HepG2 (cell line): ENCODE results near the gene CUL4A.

Experiments
- ASH2L ChIP-seq: fragments of 300-600, 200-600 bp; sonication (generic); IDR thresholded peaks from 2 replicates; pipeline ENCODE4 v1.7.0; 2017; ENCODE audit warnings: low read depth, mild to moderate bottlenecking, moderate library complexity, mixed read lengths, low read length; ENCODE audit not compliant: insufficient read length
- CAMTA2 ChIP-seq: sonication (generic); formaldehyde crosslinking; IDR thresholded peaks from 2 replicates; pipeline ENCODE4 v1.4.0; 2020; ENCODE audit warnings: mild to moderate bottlenecking, missing genetic modification reagents, borderline replicate concordance
- ESRRA ChIP-seq: sonication (generic); formaldehyde crosslinking; IDR thresholded peaks from 2 replicates; pipeline ENCODE4 v1.5.1; 2020; ENCODE audit warnings: mild to moderate bottlenecking, low read depth, missing genetic modification reagents
- EZH2 ChIP-seq: conservative IDR thresholded peaks from 2 replicates; pipeline ENCODE4 v1.6.1; 2012; ENCODE audit warnings: mild to moderate bottlenecking, low read depth, low read length, moderate library complexity
- POLR2AphosphoS5 ChIP-seq: IDR thresholded peaks from 2 replicates; pipeline ENCODE4 v1.6.1; 2012; ENCODE audit warnings: low read depth, low read length
- RFX5 ChIP-seq: IDR thresholded peaks from 2 replicates; pipeline ENCODE4 v1.6.1; 2011; ENCODE audit warnings: low read depth, low read length, improper control_type of control experiment
- RNF2 ChIP-seq: fragments of 450-650 bp; conservative IDR thresholded peaks from 2 replicates; pipeline ENCODE4 v1.6.1; 2016; ENCODE audit warnings: low read depth
- RXRA ChIP-seq: sonication (generic); formaldehyde crosslinking; IDR thresholded peaks from 2 replicates; pipeline ENCODE4 v1.5.1; 2020; ENCODE audit warnings: missing genetic modification reagents
- ZNF558 ChIP-seq: sonication (generic); formaldehyde crosslinking; IDR thresholded peaks from 2 replicates; pipeline ENCODE4 v1.9.0; 2022; ENCODE audit warnings: mild to moderate bottlenecking, missing genetic modification reagents, borderline replicate concordance
- TF ChIP-seq, protein P1 (sequence below): sonication (generic); formaldehyde crosslinking; IDR thresholded peaks from 2 replicates; pipeline ENCODE4 v1.4.0; 2020; ENCODE audit warnings: missing genetic modification reagents, mild to moderate bottlenecking, borderline replicate concordance
- TF ChIP-seq, protein P2 (sequence below): sonication (generic); formaldehyde crosslinking; IDR thresholded peaks from 2 replicates; pipeline ENCODE4 v1.4.0; 2020; ENCODE audit warnings: mild to moderate bottlenecking, missing genetic modification reagents, borderline replicate concordance
- TF ChIP-seq, protein P3 (sequence below): sonication (generic); formaldehyde crosslinking; IDR thresholded peaks from 2 replicates; pipeline ENCODE4 v1.4.0; 2020; ENCODE audit warnings: missing genetic modification reagents
- TF ChIP-seq, protein P4 (sequence below), 2 experiments: IDR thresholded peaks; 2 replicates each; pipeline ENCODE4 v1.6.1; 2011 to 2012; ENCODE audit warnings: low read length in 2 of 2, borderline replicate concordance in 1 of 2, low read depth in 1 of 2, mild to moderate bottlenecking in 1 of 2, moderate library complexity in 1 of 2
- TF ChIP-seq, protein P5 (sequence below): sonication (generic); formaldehyde crosslinking; IDR thresholded peaks from 2 replicates; pipeline ENCODE4 v1.8.1; 2023; ENCODE audit warnings: mild to moderate bottlenecking, missing genetic modification reagents, borderline replicate concordance

DNA sequence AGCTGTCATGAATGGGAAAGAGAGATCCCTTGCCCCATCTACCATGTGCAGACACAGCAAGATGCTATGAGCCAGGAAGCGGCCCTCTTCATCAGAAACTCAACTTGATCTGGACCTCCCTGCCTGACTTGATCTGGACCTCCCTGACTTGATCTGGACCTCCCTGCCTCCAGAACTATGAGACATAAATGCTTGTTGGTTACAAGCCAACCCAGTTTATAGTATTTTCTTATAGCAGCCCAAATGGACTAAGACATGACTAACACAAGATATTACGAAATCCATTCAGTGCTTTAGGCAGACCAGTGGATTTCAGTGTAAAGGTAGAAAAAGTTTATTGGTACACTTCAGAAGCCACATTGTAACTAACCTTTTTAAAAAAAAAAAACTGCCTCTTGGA is 16.5 kb upstream of the CUL4A start:
- TF ChIP-seq RFX5: no peak
- TF ChIP-seq, protein P1, sequence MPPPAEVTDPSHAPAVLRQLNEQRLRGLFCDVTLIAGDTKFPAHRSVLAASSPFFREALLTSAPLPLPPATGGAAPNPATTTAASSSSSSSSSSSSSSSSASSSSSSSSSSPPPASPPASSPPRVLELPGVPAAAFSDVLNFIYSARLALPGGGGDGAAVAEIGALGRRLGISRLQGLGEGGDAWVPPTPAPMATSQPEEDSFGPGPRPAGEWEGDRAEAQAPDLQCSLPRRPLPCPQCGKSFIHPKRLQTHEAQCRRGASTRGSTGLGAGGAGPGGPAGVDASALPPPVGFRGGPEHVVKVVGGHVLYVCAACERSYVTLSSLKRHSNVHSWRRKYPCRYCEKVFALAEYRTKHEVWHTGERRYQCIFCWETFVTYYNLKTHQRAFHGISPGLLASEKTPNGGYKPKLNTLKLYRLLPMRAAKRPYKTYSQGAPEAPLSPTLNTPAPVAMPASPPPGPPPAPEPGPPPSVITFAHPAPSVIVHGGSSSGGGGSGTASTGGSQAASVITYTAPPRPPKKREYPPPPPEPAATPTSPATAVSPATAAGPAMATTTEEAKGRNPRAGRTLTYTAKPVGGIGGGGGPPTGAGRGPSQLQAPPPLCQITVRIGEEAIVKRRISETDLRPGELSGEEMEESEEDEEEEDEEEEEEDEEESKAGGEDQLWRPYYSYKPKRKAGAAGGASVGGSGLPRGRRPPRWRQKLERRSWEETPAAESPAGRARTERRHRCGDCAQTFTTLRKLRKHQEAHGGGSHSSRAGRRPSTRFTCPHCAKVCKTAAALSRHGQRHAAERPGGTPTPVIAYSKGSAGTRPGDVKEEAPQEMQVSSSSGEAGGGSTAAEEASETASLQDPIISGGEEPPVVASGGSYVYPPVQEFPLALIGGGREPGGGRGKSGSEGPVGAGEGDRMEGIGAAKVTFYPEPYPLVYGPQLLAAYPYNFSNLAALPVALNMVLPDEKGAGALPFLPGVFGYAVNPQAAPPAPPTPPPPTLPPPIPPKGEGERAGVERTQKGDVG (CRISPR knock-in tag): no peak
- no peak for TF ChIP-seq RXRA (CRISPR knock-in tag)
- TF ChIP-seq ESRRA: no peak
- TF ChIP-seq, protein P2, sequence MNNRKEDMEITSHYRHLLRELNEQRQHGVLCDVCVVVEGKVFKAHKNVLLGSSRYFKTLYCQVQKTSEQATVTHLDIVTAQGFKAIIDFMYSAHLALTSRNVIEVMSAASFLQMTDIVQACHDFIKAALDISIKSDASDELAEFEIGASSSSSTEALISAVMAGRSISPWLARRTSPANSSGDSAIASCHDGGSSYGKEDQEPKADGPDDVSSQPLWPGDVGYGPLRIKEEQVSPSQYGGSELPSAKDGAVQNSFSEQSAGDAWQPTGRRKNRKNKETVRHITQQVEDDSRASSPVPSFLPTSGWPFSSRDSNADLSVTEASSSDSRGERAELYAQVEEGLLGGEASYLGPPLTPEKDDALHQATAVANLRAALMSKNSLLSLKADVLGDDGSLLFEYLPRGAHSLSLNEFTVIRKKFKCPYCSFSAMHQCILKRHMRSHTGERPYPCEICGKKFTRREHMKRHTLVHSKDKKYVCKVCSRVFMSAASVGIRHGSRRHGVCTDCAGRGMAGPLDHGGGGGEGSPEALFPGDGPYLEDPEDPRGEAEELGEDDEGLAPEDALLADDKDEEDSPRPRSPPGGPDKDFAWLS: no peak
- TF ChIP-seq, protein P3, sequence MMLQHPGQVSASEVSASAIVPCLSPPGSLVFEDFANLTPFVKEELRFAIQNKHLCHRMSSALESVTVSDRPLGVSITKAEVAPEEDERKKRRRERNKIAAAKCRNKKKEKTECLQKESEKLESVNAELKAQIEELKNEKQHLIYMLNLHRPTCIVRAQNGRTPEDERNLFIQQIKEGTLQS (CRISPR knock-in tag): no peak
- TF ChIP-seq RNF2: no peak
- TF ChIP-seq, protein P4, sequence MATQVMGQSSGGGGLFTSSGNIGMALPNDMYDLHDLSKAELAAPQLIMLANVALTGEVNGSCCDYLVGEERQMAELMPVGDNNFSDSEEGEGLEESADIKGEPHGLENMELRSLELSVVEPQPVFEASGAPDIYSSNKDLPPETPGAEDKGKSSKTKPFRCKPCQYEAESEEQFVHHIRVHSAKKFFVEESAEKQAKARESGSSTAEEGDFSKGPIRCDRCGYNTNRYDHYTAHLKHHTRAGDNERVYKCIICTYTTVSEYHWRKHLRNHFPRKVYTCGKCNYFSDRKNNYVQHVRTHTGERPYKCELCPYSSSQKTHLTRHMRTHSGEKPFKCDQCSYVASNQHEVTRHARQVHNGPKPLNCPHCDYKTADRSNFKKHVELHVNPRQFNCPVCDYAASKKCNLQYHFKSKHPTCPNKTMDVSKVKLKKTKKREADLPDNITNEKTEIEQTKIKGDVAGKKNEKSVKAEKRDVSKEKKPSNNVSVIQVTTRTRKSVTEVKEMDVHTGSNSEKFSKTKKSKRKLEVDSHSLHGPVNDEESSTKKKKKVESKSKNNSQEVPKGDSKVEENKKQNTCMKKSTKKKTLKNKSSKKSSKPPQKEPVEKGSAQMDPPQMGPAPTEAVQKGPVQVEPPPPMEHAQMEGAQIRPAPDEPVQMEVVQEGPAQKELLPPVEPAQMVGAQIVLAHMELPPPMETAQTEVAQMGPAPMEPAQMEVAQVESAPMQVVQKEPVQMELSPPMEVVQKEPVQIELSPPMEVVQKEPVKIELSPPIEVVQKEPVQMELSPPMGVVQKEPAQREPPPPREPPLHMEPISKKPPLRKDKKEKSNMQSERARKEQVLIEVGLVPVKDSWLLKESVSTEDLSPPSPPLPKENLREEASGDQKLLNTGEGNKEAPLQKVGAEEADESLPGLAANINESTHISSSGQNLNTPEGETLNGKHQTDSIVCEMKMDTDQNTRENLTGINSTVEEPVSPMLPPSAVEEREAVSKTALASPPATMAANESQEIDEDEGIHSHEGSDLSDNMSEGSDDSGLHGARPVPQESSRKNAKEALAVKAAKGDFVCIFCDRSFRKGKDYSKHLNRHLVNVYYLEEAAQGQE (IDR thresholded peaks at IDR 0.05; ENCODE audit: borderline replicate concordance in 1 of 2, low read depth in 1 of 2, low read length in 2 of 2): no peak
- no peak for TF ChIP-seq ZNF558 (CRISPR knock-in tag)
- no peak for TF ChIP-seq CAMTA2 (CRISPR knock-in tag)
- TF ChIP-seq POLR2AphosphoS5: no peak
- no peak for TF ChIP-seq ASH2L
- TF ChIP-seq, protein P5, sequence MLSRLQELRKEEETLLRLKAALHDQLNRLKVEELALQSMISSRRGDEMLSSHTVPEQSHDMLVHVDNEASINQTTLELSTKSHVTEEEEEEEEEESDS: no peak
- TF ChIP-seq EZH2: no peak
